GM19238 (cell line): ENCODE measurements around the gene METAP2.
A peak's percentile ranks its signal among the peaks of the same experiment; 100 is the strongest.
"Not testable (repeated sequence)": the region's sequence is repeated elsewhere in the genome, so short reads cannot be mapped to it uniquely, and the experiment has no call there.

Experiments used
- DNase-seq: peaks from one replicate; pipeline ENCODE4 v3.0.0; 2011; ENCODE audit warnings: low spot score; ENCODE audit not compliant: insufficient read length

The METAP2 gene

DNA sequence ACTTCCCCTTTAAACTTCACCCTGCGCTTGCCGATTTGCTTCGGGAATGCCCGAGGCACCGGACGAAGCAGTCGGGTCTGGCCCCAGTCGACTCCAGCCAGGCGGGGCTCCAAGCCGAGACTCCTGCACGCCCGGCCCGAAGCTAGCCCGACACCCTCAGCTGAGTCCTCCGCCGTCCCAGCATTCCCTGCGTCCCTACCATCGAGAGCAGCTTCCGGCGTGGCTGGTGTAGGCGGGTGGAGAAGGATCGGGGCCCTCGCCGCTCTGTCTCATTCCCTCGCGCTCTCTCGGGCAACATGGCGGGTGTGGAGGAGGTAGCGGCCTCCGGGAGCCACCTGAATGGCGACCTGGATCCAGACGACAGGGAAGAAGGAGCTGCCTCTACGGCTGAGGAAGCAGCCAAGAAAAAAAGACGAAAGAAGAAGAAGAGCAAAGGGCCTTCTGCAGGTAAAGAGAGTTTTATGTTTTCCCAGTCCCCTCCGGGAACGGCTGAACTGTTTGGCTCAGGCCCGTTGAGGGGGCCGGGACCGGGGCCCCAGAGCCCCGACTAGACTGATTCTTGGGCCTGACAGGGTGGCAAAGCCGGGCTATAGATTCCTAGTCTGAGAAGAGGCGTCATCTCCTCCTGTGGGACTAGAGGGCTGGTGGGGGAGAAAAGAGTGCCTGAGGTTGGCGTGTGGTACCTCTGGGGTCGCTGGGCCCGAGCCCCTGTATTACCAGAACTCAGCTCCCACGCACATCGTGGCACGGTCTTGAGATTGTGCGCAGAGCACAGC is at the start of gene METAP2:
Gene METAP2 (plus strand): TSS at position 269 of the 776 bp plus-strand sequence. CDS start 28 bp downstream, at position 297.
- peak; percentile 89 for DNase-seq

DNA sequence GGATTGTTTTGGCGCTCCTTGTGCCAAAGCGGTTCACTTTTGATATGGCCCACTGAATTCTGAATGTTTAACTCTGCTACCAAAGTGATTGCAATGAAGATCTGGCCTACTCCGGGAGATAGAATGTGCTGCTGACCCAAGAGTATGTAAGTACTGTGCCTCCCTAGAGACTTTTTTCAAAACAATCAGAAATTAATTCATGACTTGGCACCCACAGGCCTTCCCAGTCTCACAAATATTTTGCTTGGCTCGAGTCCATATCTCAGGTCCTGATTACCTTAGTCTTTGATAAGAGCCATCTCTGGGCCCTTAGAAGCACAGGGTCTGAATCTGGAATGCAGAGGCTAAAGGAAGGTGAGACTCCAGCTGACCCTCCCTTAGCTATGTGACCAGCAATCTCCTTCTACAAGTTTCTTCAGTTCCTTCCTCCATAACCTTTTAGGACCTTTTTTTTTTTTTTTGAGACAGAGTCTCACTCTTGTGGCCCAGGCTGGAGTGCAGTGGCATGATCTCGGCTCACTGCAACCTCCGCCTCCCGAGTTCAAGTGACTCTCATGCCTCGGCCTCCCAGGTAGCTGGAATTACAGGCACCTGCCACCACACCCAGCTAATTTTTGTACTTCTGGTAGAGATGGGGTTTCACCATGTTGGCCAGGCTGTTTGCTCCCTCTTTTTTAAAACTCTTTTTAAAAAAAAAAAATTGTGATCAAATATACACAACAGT is 49.5 kb upstream of the METAP2 start:
- DNase-seq = no peak

DNA sequence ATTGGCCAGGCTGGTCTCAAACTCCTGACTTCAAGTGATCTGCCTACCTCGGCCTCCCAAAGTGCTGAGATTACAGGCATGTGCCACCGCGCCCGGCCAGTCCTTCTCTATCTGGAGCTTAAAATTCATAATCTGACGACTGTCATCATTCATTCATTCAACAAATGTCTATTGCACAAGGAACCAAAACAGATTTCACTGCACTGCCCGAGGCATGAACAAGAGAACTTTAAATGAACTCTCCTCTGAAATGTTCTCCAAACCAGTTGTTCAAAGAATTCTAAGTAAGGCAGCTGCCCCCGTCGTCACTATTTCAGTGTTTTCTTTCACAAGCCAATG is 44.8 kb upstream of the METAP2 start:
- DNase-seq = no peak

DNA sequence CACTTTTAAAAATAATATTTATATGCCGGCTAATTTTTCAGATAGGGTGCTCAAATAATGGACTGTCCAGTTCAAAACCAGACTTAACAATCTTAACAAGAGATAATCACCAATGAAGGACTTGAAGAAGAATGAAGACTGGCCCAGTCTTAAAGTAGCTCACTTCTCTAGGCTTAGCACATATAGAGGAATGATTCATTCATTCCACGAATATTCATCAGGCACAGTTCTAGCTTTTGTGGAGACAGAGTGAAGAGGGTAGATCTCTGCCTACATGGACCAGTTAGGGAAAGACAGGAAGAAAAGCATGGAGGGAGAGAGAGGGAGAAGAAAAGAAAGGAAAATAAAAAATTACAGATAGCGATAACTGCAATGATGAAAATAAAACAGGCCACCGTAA is 42.8 kb upstream of the METAP2 start:
- DNase-seq = no peak

DNA sequence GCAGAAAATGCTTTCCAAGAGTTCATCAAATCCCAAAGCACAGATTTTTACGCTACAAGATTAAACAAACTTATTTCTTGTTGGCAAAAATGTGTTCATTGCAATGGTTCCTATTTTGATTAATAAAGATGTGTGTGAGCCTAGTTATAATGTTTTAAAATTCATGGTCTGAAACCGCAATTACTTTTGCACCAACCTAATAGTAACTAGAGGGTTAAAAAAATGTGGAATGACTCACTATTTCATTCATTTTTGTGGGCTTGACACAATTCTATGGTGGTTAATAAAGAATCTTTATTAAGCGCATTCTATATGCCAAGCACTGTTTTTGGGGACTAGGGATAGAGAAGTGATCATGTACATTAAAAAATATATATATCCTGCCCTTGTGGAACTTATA is 38.6 kb upstream of the METAP2 start:
- no peak for DNase-seq

DNA sequence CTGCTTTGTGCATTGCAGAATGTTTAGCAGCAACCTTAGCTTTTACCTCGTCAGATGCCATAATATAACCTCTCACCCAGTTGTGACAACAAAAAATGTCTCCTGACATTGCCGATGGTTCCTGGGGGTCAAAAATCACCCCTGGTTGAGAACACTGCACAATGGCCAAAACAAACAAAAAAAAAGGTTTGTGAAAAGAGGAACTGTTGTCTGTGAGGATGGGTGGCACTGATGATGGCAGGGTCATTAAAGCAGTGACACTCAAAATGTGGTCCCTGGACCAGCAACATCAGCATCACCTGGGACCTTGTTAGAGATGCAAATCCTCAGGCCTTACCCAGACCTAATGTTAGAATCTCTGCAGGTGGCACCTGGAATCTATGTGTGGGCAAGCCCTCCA is 36.4 kb upstream of the METAP2 start:
- no peak for DNase-seq

DNA sequence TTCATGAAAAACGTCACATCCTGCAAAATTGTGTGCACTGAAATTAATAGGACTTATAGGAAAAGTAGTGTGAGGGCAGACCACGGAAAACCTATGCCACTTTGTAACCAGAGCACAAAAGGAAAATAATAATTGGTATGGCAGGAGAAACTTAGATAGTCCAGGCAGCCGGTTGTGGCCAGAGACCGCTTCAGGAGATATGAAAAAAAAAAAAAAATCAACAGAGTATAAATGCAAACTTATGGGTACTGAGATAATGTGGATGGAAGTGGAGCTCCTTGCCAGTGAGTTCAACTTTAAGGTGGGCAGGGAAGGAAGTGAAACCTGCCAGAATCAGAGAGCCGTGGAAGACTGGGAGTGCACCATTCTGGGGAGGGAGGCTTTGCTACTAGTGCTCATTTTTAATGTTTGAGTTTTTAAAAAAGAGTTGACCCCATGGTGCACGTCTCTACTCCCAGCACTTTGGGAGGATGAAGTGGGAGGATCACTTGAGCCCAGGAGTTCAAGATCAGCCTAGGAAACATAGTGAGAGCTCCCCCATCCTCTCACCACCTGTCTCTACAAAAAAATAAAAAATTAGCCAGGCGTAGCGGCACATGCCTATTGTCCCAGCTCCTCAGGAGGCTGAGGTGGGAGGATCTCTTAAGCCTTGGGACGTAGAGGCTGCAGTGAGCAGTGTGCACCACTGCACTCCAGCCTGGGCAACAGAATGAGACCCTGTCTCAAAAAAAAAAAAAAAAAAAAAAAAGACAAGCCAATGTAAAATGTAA is 34.3 kb upstream of the METAP2 start:
- no peak for DNase-seq

DNA sequence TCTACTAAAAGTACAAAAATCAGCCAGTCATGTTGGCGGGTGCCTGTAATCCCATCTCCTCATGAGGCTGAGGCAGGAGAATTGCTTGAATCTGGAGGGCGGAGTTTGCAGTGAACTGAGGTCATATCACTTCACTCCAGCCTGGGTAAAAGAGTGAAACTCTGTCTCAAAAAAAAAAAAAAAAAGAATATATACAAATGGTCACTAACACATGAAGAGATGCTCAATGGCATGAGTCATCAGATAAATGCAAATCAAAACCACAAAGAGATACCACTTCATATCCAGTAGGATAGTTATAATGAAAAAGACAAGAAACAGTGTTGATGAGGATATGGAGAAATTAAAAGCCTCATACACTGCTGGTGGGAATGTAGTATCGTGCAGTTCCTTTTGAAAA is 33.6 kb upstream of the METAP2 start:
- no peak for DNase-seq

DNA sequence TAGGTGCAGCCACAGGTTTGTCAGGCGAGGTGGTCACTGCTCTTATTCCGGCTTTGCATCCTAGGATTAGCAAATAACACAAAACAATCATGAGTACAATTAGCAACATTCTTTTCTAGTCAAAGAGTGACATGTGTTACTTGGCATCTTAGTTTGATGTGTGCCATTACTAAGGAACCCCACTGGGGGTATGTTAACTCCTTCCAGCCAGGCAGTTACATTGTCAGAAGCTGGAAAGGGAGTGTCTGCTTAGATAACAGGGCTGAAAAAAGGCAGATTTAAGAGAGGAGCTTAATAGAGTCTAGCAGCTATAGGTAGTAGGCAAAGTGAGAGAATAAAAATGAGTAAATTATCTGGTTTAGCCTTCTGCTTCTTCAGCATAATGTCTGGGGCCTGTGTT is 30.5 kb upstream of the METAP2 start:
- DNase-seq = no peak

DNA sequence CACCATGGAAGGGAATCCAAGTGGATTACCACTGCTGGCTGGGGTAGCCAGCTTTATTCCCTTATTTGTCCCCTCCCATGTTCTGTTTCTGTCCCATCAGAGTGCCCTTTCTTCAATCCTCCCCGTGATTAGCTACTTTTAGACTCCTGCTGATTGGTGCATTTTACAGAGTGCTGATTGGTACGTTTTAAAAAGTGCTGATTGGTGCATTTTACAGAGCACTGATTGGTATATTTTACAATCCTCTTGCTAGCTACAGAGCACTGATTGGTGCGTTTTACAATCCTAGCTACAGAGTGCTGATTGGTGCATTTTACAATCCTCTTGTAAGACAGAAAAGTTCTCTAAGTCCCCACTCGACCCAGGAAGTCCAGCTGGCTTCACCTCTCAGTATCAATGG is 28.9 kb upstream of the METAP2 start:
- DNase-seq = not testable (repeated sequence)

DNA sequence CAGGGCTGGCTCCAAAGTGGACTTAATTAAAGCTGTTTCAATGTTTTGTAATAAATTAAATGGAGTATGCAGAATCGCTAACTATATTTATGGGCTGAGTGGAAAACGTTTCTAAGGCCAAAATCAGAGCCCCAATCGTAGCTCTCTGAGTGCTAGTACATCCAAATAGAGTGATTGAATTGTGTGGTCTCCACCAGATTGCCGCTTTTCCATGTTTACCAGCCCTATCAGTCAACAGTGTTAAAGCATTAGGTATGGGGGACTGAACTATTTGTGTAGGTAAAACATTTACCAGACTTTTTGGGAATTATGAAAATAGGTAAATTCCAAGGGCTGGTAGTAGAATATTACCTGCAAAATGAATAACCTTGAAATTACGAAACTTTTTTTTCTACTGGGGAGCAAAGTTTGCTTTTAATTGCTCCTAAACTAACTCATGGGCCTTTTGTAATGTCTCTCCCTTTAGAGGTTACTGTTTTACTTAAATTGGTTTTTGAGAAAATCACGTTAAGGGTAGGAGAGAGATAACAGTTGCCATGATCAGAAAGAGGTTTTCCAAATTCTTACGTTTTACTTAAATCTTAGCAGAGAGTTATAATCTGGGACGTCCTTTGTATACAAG is 28.0 kb upstream of the METAP2 start:
- no peak for DNase-seq

DNA sequence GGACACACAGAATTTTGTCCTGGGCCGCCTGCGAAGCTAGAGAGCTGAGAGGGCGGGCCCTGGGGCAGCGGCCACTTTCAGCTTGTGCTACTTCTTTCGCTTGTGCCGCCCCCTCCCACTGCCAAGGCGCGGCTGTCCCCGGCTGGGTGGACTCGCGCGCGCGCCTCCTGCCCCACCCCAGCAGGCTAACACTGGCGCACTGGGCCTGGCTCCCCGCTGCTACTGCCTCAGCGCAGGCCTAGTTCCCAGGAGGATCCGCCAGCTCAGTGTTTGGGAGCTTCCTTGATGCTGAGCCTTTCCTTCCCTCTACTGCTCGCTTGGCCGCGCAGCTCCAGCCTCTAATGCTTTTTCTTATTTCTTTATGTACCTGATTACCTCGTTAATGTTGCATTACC is 27.4 kb upstream of the METAP2 start:
- no peak for DNase-seq

DNA sequence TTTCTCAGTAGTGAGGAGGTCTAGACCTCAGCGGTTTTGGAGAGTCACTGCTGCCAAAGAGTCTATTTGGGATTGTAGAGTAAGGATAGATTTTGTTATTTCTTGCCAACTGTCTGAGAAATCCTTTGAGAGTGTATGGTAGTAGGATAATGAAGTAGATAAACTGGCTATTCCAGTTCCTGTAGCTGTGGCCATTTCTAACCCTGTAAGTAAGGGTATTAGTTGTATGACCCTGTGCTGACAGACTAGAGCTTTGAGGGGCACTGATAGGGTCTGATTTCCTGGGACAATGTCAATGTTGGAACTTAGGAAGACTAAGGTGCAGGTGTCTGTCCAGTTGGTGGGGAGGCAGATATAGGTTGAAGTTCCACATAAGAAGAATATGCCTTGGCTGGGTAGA is 24.3 kb upstream of the METAP2 start:
- not testable (repeated sequence) for DNase-seq

DNA sequence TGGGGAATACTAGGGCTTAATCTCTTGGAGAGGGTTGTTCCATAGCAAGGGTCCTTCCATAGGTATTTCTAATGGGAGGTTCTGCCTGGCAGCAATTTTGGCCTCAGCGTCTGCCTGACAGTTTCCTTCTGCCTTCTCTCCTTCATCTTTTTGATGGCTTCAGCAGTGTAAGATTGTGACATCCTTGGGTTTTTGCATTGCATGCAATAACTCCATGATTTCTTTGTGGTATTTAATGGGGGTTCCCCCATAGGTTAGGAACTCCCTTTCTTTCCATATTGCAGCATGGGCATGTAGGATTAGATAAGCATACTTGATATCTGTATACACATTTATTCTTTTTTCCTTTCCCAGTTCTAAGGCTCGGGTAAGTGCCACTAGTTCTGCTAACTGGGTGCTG is 21.5 kb upstream of the METAP2 start:
- DNase-seq = not testable (repeated sequence)

DNA sequence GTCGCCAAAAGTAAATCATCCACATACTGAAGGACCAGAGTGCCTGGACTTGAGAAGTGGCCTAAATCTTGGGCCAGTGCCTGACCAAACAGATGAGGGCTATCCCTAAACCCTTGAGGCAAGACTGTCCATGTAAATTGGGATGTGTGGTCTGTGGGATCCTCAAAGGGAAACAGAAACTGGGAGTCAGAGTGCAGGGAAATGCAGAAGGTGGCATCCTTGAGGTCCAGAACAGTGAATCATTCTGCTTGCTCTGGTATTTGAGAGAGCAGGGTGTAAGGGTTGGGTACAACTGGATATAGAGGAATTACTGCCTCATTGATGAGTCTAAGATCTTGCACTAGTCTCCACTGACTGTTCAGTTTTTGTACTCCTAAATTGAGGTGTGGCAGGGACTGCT is 20.1 kb upstream of the METAP2 start:
- not testable (repeated sequence) for DNase-seq

DNA sequence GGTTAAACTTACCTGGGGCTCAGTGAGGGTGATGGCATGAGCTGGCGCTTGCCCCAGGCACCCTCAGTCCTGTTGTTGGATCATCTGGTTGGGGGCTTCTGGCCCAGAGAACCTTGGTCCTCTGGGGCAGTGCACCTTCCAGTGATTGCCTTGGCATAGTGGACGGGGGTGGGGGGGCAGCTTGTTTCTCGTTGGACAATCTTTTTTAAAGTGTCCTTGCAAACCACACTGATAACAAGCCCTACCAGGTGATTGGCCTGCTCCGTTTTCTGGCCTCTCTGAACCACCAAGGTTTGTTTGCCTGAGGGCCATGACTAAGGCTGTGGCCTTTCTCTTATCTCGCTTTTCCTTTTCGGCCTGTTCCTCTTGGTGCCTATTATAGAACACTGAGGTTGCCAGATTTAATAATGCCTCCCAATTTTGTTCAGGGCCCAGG is 19.2 kb upstream of the METAP2 start:
- not testable (repeated sequence) for DNase-seq

DNA sequence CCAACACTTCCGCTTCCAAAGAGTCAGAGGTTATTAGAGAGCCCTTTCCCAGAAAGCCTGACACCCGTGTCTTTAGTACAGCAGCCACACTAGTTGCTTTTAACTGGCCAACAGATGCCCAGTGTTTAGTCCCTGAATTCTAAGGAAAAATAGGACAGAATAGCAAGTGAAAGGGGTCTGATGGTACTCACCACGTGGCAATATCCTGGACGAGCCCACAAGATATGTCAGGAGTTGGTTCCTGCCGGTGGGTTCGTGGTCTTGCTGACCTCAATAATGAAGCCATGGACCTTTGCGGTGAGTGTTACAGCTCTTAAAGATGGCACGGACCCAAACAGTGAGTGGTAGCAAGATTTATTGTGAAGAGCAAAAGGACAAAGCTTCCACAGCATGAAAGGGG is 16.3 kb upstream of the METAP2 start:
- DNase-seq = not testable (repeated sequence)

DNA sequence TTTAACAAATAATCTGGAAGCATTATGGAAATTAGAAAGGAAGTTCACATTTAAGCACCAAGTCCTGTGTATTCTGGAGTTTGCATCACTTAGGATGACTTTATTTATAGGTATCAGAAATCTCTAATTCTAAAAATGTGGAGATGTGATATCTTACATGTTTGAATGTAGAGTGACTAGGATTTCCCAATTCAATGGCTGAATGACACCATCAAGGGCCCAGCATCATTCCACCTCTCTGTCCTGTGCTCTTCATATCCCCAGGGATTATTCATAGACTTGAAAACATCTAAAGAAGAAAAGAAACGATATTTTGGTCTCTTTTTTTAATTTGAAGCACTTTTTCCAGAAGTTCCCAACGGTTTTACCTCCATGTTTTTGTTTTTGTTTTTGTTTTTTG is 15.2 kb upstream of the METAP2 start:
- DNase-seq = no peak

DNA sequence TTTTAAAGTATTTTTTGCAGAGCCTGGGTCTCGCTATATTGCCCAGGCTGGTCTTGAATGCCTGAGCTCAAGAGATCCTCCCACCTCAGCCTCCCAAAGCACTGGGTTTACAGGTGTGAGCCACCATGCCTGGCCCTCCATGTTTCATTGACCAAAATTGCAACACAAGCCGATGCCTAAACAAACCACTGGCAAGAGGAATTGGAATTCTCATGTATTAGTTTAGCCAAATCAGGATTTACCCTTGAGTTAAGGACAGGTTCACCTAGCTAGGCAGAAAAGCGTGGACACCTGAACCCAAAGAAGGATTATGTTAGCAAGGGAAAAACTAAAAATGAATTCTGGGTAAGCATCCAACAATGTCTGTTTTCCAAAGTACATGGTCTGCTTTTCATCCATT is 14.6 kb upstream of the METAP2 start:
- no peak for DNase-seq

DNA sequence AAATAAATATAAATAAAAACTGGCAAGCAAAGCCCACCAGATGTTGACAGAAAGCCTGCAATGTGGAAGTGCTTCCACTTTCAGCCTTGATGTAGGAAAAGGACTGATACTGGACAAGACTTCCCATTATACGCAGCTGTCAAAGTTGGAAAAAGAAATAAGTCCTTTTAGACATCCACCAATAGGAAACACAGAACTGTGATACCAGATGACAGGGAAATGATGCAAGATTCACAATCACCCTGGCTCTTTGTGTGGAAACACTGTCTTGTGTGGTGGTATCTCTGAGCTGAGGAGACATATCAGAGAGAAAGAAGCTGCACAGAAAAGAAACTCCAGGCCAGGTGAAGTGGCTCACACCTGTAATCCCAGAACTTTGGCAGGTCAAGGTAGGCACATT is 13.8 kb upstream of the METAP2 start:
- DNase-seq = no peak

DNA sequence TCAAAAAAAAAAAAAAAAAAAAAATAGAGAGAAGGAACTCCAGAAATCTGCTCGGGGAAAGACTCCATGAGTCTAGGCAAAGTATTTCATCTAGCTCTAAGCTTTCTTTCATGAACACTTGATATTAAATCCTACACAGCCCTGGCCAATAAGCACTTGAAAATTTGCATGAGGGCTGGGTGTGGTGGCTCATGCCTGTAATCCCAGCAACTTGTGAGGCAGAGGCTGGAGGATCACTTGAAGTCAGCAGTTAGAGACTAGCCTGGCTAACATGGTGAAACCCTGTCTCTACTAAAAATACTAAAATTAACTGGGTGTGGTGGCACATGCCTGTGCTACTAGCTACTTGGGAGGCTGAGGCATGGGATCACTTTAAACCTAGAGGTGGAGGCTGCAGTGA is 13.1 kb upstream of the METAP2 start:
- no peak for DNase-seq

DNA sequence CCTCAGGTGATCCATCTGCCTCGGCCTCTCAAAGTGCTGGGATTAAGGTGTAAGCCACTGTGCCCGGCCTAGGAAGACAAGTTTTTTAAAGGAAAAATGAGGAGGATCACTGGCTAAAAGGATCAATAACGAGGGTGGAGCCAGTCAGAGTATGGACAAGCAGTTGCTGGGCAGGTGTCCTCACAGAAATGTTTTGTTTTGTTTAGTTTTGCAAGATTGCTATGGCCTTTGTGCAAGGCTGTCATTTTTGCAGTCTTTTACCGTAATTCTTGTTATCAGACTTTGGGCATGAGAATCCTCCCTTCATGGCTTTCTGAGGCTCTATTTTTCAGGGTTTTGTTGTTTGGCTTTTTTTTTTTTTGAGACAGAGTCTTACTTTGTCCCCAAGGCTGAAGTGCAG is 11.9 kb upstream of the METAP2 start:
- no peak for DNase-seq
